H7 (cell line): ENCODE measurements around the gene SPTBN4. TPM values are rescaled to one million over a fixed set of nuclear protein-coding genes. Genes with fewer than 3 reads are reported as not detected.
A peak's percentile ranks its signal among the peaks of the same experiment; 100 is the strongest.
"Not testable (repeated sequence)": the region's sequence is repeated elsewhere in the genome, so short reads cannot be mapped to it uniquely, and the experiment has no call there.

Experiments
- DNase-seq: peaks from one replicate; pipeline ENCODE4 v3.0.0; 2012
- H3K27me3 ChIP-seq: 2 replicates; pipeline ENCODE4 v1.6.0; 2011; ENCODE audit warnings: mild to moderate bottlenecking, low read length; ENCODE audit not compliant: control insufficient read depth, insufficient read depth
- H3K36me3 ChIP-seq: replicated peaks from 2 replicates; pipeline ENCODE4 v1.5.1; 2011; ENCODE audit warnings: low read length; ENCODE audit not compliant: control insufficient read depth, insufficient read depth
- H3K4me3 ChIP-seq: 2 replicates; pipeline ENCODE4 v1.5.1; 2011; ENCODE audit warnings: low read depth, mild to moderate bottlenecking, control low read depth, low read length, moderate library complexity; ENCODE audit not compliant: insufficient read depth
- total RNA-seq: library from RNA; depleted of rRNA; stranded (reverse); fragments of >200 nt; shearing (Covaris generic); gene quantifications from 2 replicates; pipeline ENCODE4 v1.2.3, GENCODE V29; 2014

The SPTBN4 gene
- total RNA-seq, 1 experiment from 2014 or later: 1.1 TPM

DNA sequence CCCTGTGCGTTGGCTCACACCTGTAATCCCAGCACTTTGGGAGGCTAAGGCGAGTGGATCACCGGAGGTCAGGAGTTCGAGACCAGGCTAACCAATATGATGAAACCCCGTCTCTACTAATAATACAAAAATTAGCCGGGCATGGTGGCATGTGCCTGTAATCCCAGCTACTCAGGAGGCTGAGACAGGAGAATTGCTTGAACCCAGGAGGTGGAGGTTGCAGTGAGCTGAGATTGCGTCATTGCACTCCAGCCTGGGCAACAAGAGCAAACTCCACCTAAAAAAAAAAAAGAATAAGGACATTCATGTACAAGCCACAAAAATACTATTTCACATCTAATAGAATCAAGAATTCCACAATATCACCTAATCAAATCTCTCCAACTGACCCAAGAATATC lies 38.6 kb upstream of the SPTBN4 start:
- DNase-seq, H3K4me3 ChIP-seq, H3K27me3 ChIP-seq, H3K36me3 ChIP-seq: not testable (repeated sequence)

- H3K36me3 ChIP-seq, H3K27me3 ChIP-seq, H3K4me3 ChIP-seq, DNase-seq: not testable (repeated sequence)
Measured at GRCh38 chr19:40430242-40430641, 36.6 kb upstream of the SPTBN4 start.

DNA sequence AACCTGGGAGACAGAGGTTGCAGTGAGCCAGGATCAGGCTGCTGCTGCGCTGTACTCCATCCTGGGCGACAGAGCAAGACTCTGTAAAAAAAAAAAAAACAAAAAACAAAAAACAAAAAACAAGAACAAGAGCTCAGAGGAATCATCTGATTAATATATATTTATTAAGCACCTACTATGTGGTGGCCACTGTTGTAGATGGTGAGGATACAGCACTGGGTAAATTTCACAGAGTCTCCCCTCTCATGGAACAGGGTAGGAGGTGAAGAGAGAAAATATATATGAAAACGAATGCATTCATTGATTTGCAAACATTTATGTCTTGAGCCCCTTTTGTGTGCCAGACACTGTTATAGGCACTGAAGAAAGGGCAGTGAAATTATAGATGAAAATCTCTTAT lies 35.1 kb upstream of the SPTBN4 start:
- H3K4me3 ChIP-seq: no peak overlapping the region
- DNase-seq: no peak
- no peaks in the 10 kb centered on the region for H3K36me3 ChIP-seq
- H3K27me3 ChIP-seq: no peaks in the 10 kb centered on the region

GRCh38 chr19:40432760-40433159 lies 34.0 kb upstream of the SPTBN4 start:
- DNase-seq: peak; percentile 5
- not testable (repeated sequence) for H3K27me3 ChIP-seq, H3K4me3 ChIP-seq, H3K36me3 ChIP-seq

DNA sequence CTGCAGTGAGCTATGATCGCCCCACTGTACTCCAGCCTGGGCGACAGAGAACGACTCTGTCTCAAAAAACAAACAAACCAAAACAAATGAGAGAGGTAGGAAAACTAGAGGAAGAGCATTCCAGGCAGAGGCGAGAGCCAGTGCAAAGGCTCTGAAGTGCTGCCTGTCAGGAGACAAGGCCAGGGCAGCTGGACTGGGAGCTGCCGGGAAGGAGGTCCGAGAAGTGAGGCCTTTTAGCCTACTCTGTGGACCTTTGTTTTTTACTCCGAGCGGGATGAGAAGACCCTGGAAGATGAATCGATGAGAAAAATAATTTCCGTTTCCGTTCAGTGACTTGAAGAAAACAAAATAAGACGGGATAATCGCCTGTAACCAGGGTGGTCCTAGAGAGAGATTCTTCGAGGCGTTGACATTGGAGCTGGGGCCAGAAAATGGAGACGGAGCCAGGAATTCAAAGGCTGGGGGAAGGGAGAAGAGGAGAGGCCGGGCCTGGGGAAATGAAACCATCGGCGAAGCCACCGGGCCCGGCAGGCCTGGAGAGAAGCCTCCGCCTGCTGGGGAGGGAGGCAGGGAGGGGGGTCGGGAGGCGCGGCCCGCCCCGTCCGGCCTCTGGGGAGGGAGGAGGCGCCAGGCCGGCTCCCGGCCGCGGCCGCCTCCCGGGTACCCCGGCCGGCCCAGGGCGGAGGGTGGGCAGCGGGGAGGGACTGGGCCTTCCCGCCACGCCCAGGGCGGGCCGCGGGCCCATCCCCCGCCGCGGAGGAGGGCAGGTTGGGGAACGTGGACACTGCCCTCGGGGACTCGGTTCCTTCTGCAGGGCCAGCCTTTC lies 33.2 kb upstream of the SPTBN4 start:
- H3K27me3 ChIP-seq: no peaks in the 10 kb centered on the region
- no peaks in the 10 kb centered on the region for H3K36me3 ChIP-seq
- peak; percentile 97 for DNase-seq
- peak overlapping the region; percentile 36 for H3K4me3 ChIP-seq

DNA sequence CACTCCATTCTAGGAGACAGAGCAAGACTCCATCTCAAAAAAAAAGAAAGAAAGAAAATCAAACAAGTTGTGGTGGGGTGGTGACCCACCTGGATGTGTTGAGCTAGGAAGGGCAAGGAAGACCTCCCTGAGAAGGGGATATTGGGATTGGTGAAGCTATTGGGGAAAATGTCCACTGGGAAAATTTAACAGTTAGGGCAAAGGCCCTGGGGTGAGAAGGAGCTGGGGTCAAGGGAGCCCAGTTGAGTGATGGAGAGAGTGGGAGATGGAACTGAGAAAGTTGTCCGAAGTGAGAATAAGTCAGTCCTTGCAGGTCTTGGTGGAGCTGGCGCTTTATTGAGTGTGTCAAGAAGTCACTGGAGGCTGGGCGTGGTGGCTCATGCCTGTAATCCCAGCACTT lies 28.5 kb upstream of the SPTBN4 start:
- Histone ChIP-seq H3K27me3 (no peaks in the 10 kb centered on the region), H3K36me3 (peaks cover 11% of the 10 kb centered on the region), H3K4me3 (no peak overlapping the region)
- peak; percentile 4 for DNase-seq

DNA sequence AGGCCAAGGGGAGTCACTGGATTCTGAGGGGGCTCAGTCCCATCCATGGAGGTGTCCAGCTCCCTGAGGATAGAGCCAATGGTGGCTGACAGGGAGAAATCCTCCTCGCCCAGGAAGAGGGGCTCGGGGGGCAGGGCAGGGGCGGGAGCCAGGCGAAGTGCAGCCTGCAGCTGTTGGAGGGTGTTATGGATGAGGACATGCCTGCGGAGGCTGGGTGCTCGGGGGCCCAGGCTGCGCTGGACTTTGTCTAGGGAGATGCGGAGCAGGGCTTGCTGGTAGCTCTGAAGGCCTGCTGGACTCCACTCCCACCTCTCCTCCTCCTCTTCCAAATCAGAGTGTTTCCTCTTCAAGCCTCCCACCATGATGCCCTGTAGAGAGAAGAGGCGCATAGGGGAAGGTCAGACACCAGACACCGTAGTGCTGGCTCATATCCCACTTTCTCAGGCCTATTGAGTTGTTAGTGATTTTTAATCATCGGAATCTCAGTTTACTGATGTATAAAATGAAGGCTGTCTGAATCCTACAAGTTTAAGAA lies 25.0 kb upstream of the SPTBN4 start:
- no peak overlapping the region for H3K4me3 ChIP-seq
- peak; percentile 16 for DNase-seq

GRCh38 chr19:40442328-40443130 lies 24.3 kb upstream of the SPTBN4 start:
- Histone ChIP-seq H3K27me3 (no peaks in the 10 kb centered on the region), H3K36me3 (peaks cover 11% of the 10 kb centered on the region), H3K4me3 (peak overlapping the region; percentile 39)
- DNase-seq: peak; percentile 9

More for the DNA sequence above, 25.0 kb upstream of the SPTBN4 start:
- H3K36me3 ChIP-seq: peaks cover 11% of the 10 kb centered on the region
- no peaks in the 10 kb centered on the region for H3K27me3 ChIP-seq

GRCh38 chr19:40443131-40443999 lies 23.4 kb upstream of the SPTBN4 start:
- no peaks in the 10 kb centered on the region for H3K27me3 ChIP-seq
- peak overlapping the region; percentile 89 for H3K4me3 ChIP-seq
- DNase-seq: peak; percentile 99
- H3K36me3 ChIP-seq: peaks cover 11% of the 10 kb centered on the region

DNA sequence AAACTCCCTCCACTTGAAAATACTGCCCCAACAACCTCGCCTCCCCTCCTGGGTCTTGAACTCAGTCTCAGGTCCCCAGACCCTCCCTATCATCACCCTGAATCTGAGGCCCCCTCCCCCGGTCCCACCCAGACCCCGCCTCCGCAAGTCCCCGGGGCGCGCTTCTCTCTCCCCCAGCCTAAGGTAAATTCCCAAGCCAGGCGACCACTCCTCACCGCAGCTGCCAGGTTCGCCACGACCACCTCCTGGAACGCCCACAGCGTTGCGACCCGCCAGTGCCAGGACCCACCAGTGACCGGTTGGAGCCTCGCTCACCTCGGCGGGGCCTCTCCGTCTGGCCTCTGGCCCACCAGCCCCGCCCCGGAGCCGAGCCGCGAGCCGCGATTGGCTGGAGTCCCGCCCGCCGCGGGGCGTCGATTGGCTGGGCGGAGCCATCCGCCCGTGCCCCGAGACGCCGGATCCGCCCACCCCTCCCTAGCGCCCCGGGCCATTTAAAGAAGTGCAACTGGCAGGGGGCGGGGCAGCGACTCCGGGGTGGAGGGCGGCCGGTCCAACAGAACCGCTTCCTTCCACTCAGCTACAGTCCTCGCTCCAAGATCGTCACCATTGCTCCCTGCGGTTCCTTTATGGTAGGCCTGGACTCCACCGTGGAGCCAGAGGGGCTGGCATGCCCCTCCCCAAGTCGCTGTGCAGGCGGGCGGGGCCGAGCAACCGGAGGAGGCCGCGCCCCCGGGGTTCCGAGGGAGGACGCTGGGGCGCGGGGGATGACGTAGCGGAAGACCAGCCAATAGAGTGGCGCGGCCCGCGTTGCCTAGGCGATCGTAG lies 22.6 kb upstream of the SPTBN4 start, which contains the start of gene SERTAD3:
TSS of gene SERTAD3 (minus strand) at position 336 of the 825 bp plus-strand sequence. CDS start 2,255 bp downstream, outside the sequence.
- peak; percentile 99 for DNase-seq
- Histone ChIP-seq H3K27me3 (no peaks in the 10 kb centered on the region), H3K36me3 (peaks cover 11% of the 10 kb centered on the region), H3K4me3 (peak within 1 kb of the TSS; percentile 89)

- peaks cover 11% of the 10 kb centered on the region for H3K36me3 ChIP-seq
- H3K27me3 ChIP-seq: no peaks in the 10 kb centered on the region
- no peak for DNase-seq
Measured at GRCh38 chr19:40444825-40445312, 21.9 kb upstream of the SPTBN4 start.

GRCh38 chr19:40445780-40446262 lies 21.0 kb upstream of the SPTBN4 start:
- no peaks in the 10 kb centered on the region for H3K27me3 ChIP-seq
- DNase-seq: peak; percentile 75
- no peak overlapping the region for H3K4me3 ChIP-seq
- H3K36me3 ChIP-seq: peaks cover 10% of the 10 kb centered on the region

More at GRCh38 chr19:40444825-40445312, 21.9 kb upstream of the SPTBN4 start:
- peak overlapping the region; percentile 41 for H3K4me3 ChIP-seq

DNA sequence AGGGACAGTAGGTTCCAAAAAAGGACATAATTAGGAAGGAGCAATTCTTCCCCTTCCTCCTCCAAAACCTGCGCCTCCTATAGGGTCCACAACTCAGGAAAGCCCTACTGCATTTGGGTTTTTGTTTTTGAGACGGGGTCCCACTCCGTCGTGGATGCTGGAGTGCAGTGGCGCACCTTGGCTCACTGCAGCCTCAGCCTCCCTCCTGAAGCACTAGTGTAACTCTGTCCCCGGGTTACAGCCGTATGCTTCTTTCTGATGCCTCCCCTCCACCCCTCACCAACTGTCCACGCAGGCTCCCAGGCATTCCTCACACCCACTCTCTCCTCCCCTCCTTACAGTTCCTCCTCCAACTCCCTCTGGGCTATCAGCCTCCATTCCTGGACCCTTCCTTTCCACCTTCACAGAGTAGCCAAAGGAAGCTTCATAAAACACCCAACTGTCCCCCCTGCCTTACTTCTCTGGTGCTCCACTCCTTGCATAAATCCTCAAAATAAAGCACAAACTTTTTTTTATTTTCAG lies 20.5 kb upstream of the SPTBN4 start:
- H3K27me3 ChIP-seq: no peaks in the 10 kb centered on the region
- peaks cover 5% of the 10 kb centered on the region for H3K36me3 ChIP-seq
- no peak for DNase-seq
- H3K4me3 ChIP-seq: no peak overlapping the region
